CD4-positive, alpha-beta T cell treated with Interleukin-15 for 1 hour (primary cell): Measurements from ENCODE around the gene PCSK9.
A peak's percentile ranks its signal among the peaks of the same experiment; 100 is the strongest.

Source experiments
- DNase-seq: peaks from one replicate; pipeline ENCODE4 v3.0.0-alpha.2; 2020

Gene PCSK9

DNA sequence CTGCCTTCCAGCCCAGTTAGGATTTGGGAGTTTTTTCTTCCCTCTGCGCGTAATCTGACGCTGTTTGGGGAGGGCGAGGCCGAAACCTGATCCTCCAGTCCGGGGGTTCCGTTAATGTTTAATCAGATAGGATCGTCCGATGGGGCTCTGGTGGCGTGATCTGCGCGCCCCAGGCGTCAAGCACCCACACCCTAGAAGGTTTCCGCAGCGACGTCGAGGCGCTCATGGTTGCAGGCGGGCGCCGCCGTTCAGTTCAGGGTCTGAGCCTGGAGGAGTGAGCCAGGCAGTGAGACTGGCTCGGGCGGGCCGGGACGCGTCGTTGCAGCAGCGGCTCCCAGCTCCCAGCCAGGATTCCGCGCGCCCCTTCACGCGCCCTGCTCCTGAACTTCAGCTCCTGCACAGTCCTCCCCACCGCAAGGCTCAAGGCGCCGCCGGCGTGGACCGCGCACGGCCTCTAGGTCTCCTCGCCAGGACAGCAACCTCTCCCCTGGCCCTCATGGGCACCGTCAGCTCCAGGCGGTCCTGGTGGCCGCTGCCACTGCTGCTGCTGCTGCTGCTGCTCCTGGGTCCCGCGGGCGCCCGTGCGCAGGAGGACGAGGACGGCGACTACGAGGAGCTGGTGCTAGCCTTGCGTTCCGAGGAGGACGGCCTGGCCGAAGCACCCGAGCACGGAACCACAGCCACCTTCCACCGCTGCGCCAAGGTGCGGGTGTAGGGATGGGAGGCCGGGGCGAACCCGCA is at the start of gene PCSK9:
Gene PCSK9, plus strand, starts transcription at position 207 of the 741 bp plus-strand sequence. Its CDS starts 290 bp downstream, at position 497.
- DNase-seq = no peak

DNA sequence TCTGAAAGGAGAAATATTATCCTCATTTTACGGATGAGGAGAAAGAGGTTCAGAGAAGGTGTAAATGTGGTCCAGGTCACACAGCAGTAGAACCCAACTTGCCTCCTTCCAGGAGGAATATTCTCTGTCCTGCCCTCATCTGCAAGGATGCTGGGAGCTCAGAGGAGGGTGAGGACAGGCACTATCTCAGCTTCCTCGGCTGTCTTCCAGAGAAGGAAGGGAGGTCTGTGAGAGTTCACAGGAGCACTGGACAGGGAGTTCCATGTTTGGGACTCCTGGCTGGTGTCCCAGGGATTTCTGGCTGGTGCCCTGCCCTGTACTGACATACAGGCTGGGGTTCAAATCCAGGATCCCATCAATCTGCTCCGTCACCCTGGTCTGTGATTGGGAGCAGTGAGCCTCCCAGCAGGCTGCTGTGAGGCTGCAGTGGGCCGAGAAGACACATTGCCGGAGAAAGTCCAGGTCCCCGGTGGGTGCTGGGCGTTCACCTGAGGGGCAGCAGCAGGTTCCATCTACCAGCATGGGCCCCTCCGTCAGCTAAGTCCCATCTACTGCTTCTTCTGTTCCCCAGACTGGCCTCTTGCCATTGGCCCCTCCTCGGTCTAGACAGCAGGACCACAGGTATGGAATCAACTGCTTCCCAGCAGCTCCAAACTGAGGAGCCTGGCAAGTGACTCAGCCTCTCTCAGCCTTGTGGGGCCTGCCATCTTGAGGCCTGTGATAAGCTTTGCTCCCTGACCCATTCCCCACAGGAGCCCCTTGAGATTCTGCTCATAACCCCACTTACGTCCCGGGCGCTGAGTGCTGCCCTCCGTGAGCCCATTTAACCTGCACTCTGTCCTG is 49.2 kb upstream of the PCSK9 start:
- no peak for DNase-seq

DNA sequence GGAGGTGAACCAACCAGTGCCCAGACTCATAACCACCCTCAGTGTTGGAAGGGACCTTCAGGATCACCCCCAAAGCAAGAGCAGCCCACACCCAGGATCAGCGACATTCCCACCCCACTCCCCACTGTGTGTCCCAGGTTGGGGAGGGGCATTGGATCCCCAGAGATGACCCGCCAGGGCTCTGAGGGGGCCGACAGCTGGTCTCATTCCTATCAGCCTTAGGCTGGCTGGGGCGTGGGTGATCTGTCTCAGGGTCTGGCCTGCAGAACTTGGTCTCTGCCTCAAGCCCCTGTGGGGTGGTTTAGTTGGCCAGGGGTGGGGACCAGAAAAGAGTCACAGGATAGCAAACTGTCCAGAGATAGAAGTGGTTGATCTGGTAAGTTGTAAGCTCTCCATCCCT is 48.4 kb upstream of the PCSK9 start:
- DNase-seq = no peak

DNA sequence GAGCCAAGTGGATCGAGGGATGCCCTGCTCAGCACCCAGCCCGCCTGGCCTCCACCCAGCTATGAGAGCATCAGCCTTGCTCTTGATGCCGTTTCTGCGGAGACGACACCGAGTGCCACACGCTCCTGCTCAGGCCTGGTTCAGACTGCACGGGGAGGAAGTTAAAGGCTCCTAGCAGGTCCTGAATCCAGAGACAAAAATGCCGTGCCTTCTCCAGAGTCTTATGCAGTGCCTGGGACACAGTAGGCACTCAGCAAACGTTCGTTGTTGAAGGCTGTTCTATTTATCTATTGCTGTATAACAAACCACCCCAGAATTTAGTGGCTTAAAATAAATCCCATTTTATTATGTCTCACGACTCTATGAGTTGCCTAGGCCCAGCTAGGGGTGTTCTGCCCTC is 47.4 kb upstream of the PCSK9 start:
- DNase-seq = no peak

DNA sequence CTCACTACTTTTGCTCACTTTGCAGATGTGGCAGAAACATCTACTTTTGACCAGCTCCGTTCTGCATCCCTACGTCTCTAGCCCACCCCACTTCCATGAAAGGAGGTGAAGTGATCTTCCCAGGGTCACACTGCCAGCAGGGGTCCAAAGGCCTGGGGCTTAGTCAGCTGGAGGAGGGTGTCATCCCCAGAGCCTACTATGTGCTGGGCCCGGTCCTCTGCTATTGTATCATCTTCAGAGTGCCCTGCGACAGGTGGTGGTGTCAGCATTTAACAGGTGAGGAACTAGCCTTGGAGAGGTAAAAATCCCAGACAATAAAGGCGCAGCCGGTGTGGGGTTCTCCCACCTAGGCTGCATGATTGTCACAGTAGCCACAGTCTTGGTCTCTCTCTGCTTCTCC is 46.2 kb upstream of the PCSK9 start:
- DNase-seq = no peak

DNA sequence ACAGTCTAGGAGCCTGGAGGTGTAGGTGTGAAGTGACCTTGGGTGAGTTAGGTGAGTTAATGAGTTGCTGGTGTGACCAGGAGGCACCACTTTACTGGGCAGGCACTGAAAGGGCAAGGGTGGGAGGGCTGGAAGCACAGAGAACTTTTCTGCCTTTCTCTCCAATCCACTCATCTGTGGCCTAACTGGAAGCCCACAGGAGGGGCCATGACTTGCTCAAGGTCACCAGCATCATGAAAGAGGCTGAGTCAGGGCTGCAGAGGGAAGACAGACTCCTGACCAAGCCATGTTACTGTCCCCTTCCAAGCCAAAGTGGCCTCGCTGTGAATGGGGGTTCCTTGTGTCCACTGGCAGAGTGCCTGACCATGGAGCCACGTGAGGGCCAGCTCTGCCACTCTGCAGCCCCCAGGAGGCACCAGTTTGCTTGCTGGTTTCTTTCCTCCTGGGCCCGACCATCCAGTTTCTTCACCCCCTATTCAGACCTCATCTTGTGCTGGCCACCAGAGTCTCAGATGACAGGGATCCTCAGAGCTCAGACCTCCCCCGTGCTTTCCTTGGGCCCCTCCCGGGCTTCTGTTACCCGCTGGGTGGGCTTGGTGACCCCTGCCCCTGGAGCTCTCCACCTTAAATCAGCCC is 44.9 kb upstream of the PCSK9 start:
- DNase-seq = no peak

DNA sequence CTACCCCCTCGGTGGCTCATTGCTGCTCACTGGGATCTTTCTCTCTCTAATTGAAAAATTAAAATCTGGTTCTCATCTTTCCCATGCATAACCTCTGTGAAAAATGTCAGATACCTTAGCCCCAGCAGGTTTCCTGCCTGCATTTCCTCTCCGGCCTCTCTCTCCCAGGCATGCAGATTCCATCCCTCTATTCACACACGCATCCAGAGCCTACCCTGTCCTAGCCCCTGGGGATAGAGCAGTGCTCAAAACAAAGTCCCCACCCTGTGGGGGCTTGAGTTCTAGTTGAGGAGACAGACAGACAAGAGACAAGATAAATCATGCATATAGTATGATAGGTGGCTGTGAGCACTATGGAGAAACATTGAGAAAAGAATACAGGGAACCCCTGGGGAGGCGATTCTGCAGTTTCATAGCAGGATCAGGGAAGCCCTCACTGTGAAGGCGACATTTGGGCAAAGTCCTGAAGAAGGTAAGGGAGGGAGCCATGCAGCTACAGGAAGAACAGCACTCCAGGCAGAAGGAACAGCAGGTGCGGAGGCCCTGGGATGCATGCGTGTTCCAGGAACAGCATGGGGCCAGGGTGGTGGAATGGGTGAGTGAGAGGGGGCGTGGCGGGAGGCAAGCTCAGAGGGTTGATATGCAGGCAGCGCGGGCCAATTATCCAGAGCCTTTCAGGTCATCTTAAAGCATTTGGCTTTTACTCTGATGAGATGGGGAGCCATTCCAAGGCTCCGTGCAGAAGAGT is 44.2 kb upstream of the PCSK9 start:
- no peak for DNase-seq

DNA sequence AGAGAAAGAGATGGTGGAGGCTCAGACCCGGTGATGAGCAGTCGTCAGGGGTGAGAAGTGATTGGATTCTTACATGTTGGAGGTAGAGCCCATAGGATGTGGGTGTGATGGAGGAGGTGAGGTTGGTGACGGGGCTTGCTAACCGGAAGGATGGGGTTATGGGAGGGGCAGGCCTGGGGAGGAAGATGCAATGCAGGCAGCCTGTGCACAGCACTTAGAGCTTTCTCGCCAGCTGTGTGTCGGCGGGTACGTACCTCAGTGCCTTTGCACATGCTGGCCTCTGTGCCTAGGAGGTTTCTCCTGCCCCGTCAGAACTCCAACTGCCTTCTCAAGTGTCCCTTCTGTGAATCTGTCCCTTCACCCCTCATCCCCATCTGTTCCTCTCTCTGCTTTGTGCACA is 43.5 kb upstream of the PCSK9 start:
- peak; percentile 40 for DNase-seq

DNA sequence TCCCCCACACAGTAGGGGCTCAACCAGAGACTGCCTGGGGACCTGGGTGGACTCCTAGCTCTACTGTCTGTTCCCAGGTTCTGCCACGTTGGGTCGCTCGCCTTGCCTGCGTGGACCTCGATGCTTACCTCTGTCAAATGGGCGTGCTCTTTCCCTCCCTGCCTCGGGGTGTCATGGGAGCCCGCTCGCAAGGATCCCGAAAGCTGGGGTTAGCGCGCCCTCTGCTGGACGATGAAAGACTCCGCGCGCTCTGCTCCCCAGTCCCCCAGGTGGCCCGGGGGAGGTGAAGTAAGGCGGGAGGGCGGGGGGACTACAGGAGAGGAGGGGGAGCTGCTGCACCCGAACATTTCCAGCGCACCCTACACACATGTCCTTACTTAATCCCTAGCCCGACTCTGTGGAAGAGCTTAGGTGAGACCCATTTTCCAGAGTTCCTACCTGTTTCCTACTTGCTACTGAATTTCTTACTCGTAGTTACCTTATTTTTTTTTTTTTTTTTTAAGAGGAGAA is 42.9 kb upstream of the PCSK9 start:
- peak; percentile 73 for DNase-seq

DNA sequence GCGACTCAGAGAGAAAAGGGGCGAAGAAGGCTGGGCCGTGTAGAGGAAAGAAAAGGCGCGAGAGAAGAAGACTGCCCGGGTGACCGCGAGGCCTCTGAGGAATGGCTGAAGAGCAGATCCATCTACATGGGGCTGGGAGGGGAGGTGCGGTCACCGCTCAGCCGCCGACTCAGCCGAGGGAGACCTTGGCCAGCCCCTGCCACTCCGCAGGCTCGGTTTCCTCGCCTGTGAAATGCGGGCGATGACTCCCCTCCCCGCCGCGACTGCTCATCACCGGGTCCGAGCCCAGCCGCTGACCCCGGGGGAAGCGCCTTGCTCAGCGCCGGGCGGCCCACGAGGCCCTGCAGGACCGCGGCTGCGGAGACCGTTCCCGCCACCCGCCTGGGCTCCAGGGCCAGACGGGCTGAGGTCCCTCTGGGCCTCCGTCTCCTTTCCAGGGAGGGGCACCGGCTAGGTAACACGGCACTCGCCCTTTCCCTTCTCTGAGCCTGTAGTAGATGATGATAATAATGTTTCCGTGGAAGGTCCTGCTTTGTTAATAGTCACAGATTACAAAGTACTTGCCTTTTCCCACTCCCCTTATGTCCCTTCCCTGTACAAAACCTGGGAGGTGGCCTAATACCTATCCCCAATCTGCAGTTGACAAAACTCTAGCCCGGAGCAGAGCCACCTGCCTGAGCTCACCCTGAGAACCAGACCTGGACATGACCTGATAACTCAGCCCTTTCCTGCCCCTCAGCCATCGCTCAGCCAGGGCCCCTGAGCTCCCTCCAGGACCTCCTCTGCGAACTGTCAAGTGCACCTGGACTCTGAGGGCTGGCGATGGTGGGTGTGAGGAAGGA is 42.3 kb upstream of the PCSK9 start:
- DNase-seq = no peak

DNA sequence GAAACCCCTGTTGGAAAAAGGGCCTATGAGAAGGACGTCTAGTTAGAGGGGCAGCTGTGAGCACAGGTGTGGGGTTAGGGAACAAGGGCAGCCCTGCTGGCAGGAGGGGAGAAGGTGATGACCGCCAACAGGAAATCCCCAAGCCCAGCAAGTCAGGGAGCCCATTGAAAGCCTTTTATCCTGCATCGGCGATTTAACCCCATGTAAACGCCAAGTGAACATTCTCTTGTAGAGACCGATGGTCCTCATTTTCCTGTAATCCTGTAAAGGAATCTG is 41.7 kb upstream of the PCSK9 start:
- no peak for DNase-seq

DNA sequence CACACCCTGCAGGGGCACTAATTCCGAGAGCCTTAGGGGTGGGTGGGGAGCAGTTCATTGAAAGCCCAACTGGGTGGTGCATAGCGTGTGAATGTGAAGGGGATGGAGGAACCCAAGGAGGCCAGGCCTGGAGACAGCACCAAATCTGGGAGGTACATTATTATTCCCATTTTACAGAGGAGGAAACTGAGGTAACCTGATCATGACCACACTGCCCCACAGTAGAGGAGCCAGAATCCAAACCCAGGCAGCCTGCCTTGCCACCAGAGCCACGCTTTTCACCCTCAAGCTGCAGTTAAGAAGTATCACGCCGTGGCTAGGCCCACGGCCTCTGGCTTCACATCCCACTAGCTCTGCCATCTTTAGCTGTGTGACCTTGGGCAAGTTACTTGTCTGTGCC is 41.2 kb upstream of the PCSK9 start:
- no peak for DNase-seq

DNA sequence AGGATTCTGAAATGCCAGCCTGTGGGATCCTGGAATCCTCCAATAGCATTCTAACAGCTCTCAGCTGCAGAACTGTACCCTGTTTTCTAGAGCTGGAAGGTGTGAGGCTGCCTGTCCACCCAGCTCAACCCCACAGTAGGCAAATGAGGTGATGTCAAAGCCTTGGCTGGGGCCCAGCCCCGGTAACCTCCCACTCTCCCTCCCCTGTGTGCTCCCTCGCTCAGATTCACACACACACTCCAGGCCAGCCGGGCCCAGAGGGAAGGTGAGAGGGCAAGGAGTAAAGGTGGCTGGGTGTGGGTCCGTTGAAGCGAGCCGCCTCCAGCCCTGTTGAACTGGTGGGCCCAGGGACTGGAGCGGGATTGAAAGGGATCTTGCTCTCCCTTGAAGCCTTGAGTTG is 40.7 kb upstream of the PCSK9 start, which contains the start of gene BSND:
Gene BSND, plus strand, starts transcription at position 257 of the 400 bp plus-strand sequence. CDS start 254 bp downstream, outside the sequence.
- no peak for DNase-seq

DNA sequence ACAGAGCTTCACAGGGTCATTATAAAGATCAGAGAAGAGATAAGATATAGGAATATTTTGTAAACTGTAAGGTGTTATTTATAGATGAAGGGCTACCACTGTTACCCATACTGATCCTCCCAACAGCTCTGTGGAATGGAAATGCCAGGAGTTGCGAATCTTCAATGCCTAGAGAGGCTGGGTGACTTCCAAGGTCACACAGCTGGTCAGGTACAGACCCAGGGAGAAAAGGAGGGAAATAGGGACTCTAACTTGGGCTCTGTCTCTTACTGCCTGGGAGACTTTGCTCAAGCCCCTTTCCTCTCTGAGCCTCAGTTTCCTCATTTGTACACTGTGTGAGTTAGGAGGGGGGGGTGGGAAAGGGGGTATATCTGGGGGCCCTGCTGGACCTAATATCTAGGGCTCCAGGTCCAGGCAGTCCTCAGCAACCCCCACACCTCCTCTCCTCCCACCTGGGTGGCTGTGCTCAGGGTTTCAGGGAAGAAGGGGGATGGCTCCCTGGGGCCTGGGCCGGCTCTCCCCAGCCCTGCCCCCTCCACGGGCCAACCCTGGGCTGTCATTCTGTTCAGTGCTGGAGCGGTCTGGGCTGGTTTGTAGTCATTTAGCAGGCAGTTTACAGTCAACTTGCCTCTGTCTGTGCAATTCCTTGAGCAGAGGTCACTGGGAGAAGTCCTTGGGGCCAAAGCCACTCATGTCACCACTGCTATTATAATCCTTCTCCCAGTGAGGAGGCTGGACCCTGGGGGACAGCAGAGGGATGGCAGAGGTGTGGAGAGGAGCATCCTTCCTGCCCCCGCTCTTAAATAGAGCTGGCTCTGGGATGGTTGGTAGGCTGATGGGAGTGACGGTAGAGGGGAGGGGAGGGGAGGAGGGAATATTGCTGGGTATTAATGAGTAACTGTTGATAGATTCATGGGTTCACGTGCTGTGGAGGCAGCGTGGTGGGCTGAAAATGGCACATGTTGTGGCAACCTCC is 39.0 kb upstream of the PCSK9 start:
- DNase-seq = no peak

DNA sequence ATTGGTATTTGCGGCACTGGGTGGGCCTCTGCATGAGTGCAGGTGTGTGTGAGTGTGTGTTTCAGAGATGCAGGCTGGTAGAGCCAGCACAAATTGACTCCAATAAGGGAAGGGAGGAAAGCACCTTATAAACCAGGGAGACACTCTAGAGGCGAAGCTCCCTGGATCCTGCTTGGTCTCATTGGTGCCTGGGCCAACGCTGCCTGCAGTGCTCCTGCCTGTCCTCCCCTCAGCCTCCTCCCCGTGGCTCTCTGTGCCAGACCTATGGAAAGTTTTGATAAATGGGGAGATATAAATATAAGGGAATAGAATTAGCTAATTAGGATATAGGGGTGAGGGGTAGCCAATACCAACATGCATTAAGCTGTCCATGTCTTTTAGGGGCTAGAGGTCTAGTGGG is 38.0 kb upstream of the PCSK9 start:
- DNase-seq = no peak

DNA sequence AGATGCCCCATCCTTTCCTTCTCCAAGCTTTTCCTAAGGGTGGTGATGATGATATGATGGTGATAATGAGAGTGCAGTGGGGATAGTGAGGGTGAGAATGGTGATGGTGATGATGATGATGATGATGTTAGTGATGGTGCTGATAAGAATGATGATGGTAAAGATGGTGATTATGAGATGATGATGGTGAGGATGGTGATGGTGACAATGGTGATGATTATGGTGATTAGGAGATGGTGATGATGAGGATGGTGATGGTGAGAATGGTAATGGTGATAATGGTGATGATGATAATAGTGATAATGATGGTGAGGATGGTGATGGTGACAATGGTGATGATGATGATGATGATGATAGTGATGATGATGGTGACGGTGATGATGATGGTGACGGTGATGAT is 36.7 kb upstream of the PCSK9 start:
- no peak for DNase-seq

DNA sequence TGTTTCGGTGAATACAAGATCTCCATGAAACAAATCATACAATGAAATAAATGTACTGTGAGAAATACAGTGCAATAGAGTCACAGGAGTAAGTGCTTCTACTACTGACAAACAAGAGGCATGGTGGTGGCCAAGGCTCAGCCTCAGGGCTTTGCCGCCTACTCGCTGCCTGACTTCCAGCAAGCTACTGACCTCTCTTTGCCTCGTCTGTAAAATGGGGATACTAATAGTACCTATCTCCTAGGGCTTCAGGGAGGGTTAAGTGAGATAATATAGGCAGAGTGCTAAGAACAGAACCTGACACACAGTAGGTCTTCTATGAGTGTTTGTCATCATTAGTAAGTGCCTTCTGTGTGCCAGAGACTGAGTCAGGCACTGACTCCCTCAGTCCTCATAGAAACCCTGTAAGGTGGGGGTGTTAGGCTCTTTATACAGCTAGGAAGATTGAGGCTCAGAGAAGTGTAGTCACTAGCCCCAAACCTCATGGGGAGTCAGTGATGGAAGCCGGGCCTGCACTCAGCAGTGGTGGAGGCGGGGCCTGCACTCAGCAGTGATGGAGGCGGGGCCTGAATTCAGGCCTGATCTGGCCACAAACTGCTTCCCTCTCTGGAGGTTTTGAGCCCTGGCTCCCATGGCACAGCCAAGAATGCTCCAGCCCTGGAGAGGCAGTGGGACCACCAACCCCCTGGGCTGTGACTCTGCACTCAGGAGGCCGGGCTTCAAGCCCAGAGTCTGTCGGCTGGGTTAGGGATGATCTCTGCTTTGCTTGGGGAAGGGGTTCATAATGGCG is 33.8 kb upstream of the PCSK9 start:
- DNase-seq = no peak

DNA sequence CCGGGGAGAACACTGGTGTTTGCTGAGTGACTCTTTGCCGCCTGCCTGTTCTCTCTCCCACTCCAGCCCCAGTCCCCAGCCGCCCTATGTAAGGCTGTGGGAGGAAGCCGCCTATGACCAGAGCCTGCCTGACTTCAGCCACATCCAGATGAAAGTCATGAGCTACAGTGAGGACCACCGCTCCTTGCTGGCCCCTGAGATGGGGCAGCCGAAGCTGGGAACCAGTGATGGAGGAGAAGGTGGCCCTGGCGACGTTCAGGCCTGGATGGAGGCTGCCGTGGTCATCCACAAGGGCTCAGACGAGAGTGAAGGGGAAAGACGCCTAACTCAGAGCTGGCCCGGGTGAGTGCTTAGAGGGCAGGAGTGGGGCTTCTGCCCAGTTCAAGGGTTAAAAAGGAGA is 32.4 kb upstream of the PCSK9 start:
- no peak for DNase-seq

DNA sequence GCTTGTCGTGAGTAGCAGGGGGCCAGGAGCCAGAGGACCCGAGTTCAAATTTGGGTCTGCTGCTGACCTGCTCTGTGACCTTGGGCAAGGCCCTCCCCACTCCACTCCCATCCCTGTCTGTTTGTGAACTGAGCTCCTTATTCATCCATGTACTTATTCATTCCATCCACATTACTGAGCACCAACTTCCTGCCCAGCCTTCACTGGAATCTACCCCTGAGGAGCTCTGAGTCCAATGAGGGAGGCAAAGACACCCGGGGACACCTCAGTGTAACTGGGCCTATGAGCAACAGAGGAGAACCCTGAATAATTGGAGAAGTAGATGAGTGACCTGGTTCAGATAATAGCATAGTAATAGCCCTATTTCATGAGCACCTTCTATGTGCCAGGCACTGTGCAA is 31.7 kb upstream of the PCSK9 start:
- no peak for DNase-seq
